B cell (primary cell): ENCODE data around the gene MYOZ2.

Experiments
- EZH2 ChIP-seq: IDR thresholded peaks from 2 replicates; pipeline ENCODE4 v1.6.1; 2012; ENCODE audit warnings: borderline replicate concordance, low read depth, mild to moderate bottlenecking, moderate library complexity, low read length; ENCODE audit not compliant: insufficient read depth, poor library complexity, severe bottlenecking
- TF ChIP-seq, protein P1 (sequence below): fragments of 200-600 bp; IDR thresholded peaks from one replicate; pipeline ENCODE4 v1.8.0; 2022; ENCODE audit warnings: antibody characterized with exemption, mild to moderate bottlenecking

DNA sequence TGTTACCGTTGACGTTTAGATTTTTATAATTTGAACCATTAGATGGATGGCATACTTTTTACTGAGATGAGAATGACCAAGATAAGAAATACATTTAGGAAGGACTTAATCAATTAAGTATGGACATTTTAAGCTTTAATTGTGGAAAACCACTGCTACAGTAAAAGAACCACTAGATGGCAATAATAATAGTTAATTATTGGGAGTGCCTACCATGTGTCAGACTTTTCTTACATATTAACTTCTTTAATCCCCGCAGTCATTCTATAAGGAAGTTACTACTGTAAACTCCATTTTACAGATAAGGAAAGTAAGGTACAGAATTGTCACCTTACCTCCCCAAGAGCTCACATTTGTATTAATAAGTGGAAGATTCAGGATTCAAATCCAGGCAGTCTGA lies 48.5 kb upstream of the MYOZ2 start:
- TF ChIP-seq, protein P1, sequence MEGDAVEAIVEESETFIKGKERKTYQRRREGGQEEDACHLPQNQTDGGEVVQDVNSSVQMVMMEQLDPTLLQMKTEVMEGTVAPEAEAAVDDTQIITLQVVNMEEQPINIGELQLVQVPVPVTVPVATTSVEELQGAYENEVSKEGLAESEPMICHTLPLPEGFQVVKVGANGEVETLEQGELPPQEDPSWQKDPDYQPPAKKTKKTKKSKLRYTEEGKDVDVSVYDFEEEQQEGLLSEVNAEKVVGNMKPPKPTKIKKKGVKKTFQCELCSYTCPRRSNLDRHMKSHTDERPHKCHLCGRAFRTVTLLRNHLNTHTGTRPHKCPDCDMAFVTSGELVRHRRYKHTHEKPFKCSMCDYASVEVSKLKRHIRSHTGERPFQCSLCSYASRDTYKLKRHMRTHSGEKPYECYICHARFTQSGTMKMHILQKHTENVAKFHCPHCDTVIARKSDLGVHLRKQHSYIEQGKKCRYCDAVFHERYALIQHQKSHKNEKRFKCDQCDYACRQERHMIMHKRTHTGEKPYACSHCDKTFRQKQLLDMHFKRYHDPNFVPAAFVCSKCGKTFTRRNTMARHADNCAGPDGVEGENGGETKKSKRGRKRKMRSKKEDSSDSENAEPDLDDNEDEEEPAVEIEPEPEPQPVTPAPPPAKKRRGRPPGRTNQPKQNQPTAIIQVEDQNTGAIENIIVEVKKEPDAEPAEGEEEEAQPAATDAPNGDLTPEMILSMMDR: no peak
- TF ChIP-seq EZH2: no peak
